Measurements from ENCODE around the gene NRDC. TPM values are rescaled to one million over a fixed set of nuclear protein-coding genes. Genes with fewer than 3 reads are reported as not detected.

NRDC gene
- total RNA-seq, 1 donor from 2014 or later = 141 TPM

GRCh38 chr1:51791888-51792287 lies 86.6 kb downstream of the NRDC start:
- peak overlapping the region; percentile 7 for H3K27ac Mint-ChIP-seq
- peaks cover 2% of the 10 kb centered on the region for H3K27me3 Mint-ChIP-seq (ENCODE audit: insufficient read depth, low read depth)

GRCh38 chr1:51790385-51790784 lies 88.1 kb downstream of the NRDC start:
- no peaks in the 10 kb centered on the region for H3F3A ChIP-seq (ENCODE audit: low read depth)
- H3K27me3 ChIP-seq = no peaks in the 10 kb centered on the region
- Mint-ChIP-seq H3K4me1 (no peaks in the 10 kb centered on the region), H3K36me3 (peaks cover 53% of the 10 kb centered on the region), H3K27me3 (ENCODE audit: insufficient read depth, low read depth) (peaks cover 2% of the 10 kb centered on the region), H3K27ac (no peak overlapping the region), H3K9me3 (no peaks in the 10 kb centered on the region), H3K4me3 (no peak overlapping the region)
- peaks cover 3% of the 10 kb centered on the region for H4K20me1 ChIP-seq (ENCODE audit: low read depth)
- H3K79me2 ChIP-seq (ENCODE audit: low read depth) = no peaks in the 10 kb centered on the region
- H3K9ac ChIP-seq = no peak overlapping the region
- H3K36me3 ChIP-seq = peaks cover 6% of the 10 kb centered on the region
- no peaks in the 10 kb centered on the region for H3K9me3 ChIP-seq (ENCODE audit: low read depth)
- peak overlapping the region; percentile 24 for H3K27ac ChIP-seq
- no peak for DNase-seq (ENCODE audit: low spot score)
- H3K4me1 ChIP-seq = no peaks in the 10 kb centered on the region
- TF ChIP-seq EZH2phosphoT487 (IDR thresholded peaks at IDR 0.05) (no peak), CTCF (IDR thresholded peaks at IDR 0.05) (no peak), EZH2 (IDR thresholded peaks at IDR 0.05) (no peak)
- no peak overlapping the region for H3K4me3 ChIP-seq
- H3K4me2 ChIP-seq = no peak overlapping the region
- no peak overlapping the region for H2AFZ ChIP-seq (replicated peaks)

More at GRCh38 chr1:51791888-51792287, 86.6 kb downstream of the NRDC start:
- peaks cover 49% of the 10 kb centered on the region for H3K36me3 Mint-ChIP-seq
- Histone ChIP-seq H3K4me3 (no peak overlapping the region), H3K27me3 (no peaks in the 10 kb centered on the region), H3K9me3 (ENCODE audit: low read depth) (no peaks in the 10 kb centered on the region), H3F3A (ENCODE audit: low read depth) (no peaks in the 10 kb centered on the region), H3K79me2 (ENCODE audit: low read depth) (no peaks in the 10 kb centered on the region), H2AFZ (replicated peaks) (no peak overlapping the region), H3K4me1 (no peaks in the 10 kb centered on the region), H4K20me1 (ENCODE audit: low read depth) (peaks cover 3% of the 10 kb centered on the region), H3K4me2 (no peak overlapping the region), H3K36me3 (peaks cover 6% of the 10 kb centered on the region), H3K27ac (peak overlapping the region; percentile 10), H3K9ac (no peak overlapping the region)
- TF ChIP-seq CTCF (IDR thresholded peaks at IDR 0.05) (no peak), EZH2phosphoT487 (IDR thresholded peaks at IDR 0.05) (no peak), EZH2 (IDR thresholded peaks at IDR 0.05) (no peak)
- H3K4me3 Mint-ChIP-seq = no peak overlapping the region
- no peaks in the 10 kb centered on the region for H3K4me1 Mint-ChIP-seq
- no peak for DNase-seq (ENCODE audit: low spot score)
- no peaks in the 10 kb centered on the region for H3K9me3 Mint-ChIP-seq

- no peak overlapping the region for H3K27ac Mint-ChIP-seq
- Histone ChIP-seq H3F3A (ENCODE audit: low read depth) (no peaks in the 10 kb centered on the region), H3K27ac (no peak overlapping the region), H3K9me3 (ENCODE audit: low read depth) (no peaks in the 10 kb centered on the region), H2AFZ (replicated peaks) (no peak overlapping the region), H3K9ac (no peak overlapping the region), H3K36me3 (peaks cover 6% of the 10 kb centered on the region), H3K4me2 (no peak overlapping the region), H3K79me2 (ENCODE audit: low read depth) (no peaks in the 10 kb centered on the region), H4K20me1 (ENCODE audit: low read depth) (peaks cover 3% of the 10 kb centered on the region), H3K4me1 (no peaks in the 10 kb centered on the region), H3K4me3 (no peak overlapping the region), H3K27me3 (no peaks in the 10 kb centered on the region)
- H3K9me3 Mint-ChIP-seq = no peaks in the 10 kb centered on the region
- no peaks in the 10 kb centered on the region for H3K4me1 Mint-ChIP-seq
- no peak overlapping the region for H3K4me3 Mint-ChIP-seq
- H3K36me3 Mint-ChIP-seq = peaks cover 50% of the 10 kb centered on the region
- H3K27me3 Mint-ChIP-seq (ENCODE audit: insufficient read depth, low read depth) = no peaks in the 10 kb centered on the region
- TF ChIP-seq EZH2 (IDR thresholded peaks at IDR 0.05) = no peak
- TF ChIP-seq EZH2phosphoT487 (IDR thresholded peaks at IDR 0.05) = no peak
- no peak for TF ChIP-seq CTCF (IDR thresholded peaks at IDR 0.05)
- DNase-seq (ENCODE audit: low spot score) = no peak
These were observed 89.2 kb downstream of the NRDC start for GRCh38 chr1:51789342-51789741.
